Brain microvascular endothelial cell (primary cell): ENCODE data around the gene SPRED3.
A peak's percentile ranks its signal among the peaks of the same experiment; 100 is the strongest.

Source experiments
- DNase-seq: peaks from one replicate; pipeline ENCODE4 v3.0.0-alpha.2; 2020
- H3K27ac ChIP-seq: fragments of 250-450 bp; sonication (Bioruptor Pico); 2 replicates; pipeline ENCODE4 v1.5.1; 2020; ENCODE audit warnings: mild to moderate bottlenecking, moderate library complexity
- H3K27me3 ChIP-seq: fragments of 250-450 bp; sonication (Bioruptor Pico); replicated peaks from 2 replicates; pipeline ENCODE4 v1.5.1; 2020; ENCODE audit warnings: mild to moderate bottlenecking
- H3K36me3 ChIP-seq: fragments of 250-450 bp; sonication (Bioruptor Pico); replicated peaks from 2 replicates; pipeline ENCODE4 v1.5.1; 2020; ENCODE audit warnings: mild to moderate bottlenecking
- H3K4me3 ChIP-seq: 2 replicates; pipeline ENCODE4 v1.5.1; 2011; ENCODE audit warnings: low read depth, mild to moderate bottlenecking, control low read depth, low read length, moderate library complexity
- in situ Hi-C: cut with HindIII; loops from 2 replicates; pipeline ENCODE4 v1.10.0; 2017; ENCODE audit warnings: low sequenced_read_pairs, low pct_ligation_motif_present
- TF ChIP-seq, protein P1 (sequence below): IDR thresholded peaks from 2 replicates; pipeline ENCODE4 v1.5.1; 2011; ENCODE audit warnings: low read depth, mild to moderate bottlenecking, moderate library complexity, low read length, control low read depth, inconsistent platforms; ENCODE audit errors: missing control alignments

Gene SPRED3

DNA sequence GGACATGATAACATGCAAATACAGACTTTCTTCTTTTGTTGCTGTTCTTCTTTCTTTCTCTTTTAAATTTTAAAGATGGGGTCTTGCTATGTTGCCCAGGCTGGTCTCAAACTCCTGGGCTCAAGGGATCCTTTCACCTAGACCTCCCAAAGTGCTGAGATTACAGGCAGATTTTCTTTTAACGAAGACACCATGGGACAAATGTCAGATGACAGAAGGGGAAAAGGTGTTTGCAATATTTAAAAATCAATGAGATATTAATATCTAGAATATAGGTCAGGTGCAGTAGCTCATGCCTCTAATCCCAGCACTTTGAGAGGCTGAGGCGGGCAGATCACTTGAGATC is 41.3 kb downstream of the SPRED3 start:
- peaks cover 10% of the 10 kb centered on the region for H3K27me3 ChIP-seq
- TF ChIP-seq, protein P1, sequence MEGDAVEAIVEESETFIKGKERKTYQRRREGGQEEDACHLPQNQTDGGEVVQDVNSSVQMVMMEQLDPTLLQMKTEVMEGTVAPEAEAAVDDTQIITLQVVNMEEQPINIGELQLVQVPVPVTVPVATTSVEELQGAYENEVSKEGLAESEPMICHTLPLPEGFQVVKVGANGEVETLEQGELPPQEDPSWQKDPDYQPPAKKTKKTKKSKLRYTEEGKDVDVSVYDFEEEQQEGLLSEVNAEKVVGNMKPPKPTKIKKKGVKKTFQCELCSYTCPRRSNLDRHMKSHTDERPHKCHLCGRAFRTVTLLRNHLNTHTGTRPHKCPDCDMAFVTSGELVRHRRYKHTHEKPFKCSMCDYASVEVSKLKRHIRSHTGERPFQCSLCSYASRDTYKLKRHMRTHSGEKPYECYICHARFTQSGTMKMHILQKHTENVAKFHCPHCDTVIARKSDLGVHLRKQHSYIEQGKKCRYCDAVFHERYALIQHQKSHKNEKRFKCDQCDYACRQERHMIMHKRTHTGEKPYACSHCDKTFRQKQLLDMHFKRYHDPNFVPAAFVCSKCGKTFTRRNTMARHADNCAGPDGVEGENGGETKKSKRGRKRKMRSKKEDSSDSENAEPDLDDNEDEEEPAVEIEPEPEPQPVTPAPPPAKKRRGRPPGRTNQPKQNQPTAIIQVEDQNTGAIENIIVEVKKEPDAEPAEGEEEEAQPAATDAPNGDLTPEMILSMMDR = no peak

DNA sequence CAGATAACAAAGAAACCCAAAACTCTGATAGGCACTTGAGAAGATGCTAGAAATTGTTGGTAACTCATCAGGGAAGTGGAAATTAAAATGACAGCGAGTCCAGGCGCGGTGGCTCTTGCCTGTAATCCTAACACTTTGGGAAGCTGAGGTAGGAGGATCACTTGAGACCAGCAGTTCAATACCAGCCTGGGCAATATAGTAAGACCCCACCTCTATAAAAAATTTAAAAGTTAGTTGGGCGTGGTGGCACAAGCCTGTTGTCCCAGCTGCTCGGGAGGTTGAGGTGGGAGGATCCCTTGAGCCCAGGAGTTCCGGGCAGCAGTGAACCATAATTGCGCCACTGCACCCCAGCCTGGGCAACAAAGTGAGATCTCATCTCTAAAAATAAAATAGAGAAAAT is 42.4 kb downstream of the SPRED3 start:
- no peak for DNase-seq

More for the DNA sequence above, 41.3 kb downstream of the SPRED3 start:
- Histone ChIP-seq H3K4me3 (no peak overlapping the region), H3K36me3 (no peaks in the 10 kb centered on the region), H3K27ac (no peak overlapping the region)
- DNase-seq = no peak
- in situ Hi-C loops = no loop called here

DNA sequence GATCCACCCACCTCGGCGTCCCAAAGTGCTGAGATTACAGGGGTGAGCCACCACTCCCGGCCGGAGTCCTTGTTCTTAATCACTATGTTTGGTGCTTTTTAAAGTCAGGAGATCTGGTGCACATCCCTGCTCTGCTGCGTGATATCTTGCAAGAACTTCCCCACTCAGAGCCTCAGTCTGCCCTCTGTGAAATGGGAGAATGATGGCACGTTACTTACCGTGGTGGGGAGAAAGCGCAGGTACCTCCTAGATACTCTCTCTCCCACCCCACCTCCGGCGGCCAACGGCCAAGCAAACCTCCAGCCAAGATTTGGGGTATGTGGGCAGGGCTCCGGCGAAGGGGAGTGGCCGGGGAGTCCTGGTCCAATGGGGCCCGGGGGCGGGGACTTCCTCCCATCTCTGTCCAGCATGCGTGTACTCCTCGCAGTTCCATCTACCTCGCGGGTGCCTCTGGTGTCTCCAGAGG is 44.8 kb downstream of the SPRED3 start, which contains the start of gene RYR1:
RYR1 (plus strand) TSS at position 424 of the 466 bp plus-strand sequence. CDS start 139 bp downstream, outside the sequence.
- H3K27ac ChIP-seq = no peak within 1 kb of the TSS
- no peaks in the 10 kb centered on the region for H3K36me3 ChIP-seq
- DNase-seq = peak; percentile 5
- in situ Hi-C loops = no loop called here
- TF ChIP-seq, protein P1 = no peak
- no peak within 1 kb of the TSS for H3K4me3 ChIP-seq
- H3K27me3 ChIP-seq = peaks cover 10% of the 10 kb centered on the region

More for the DNA sequence above, 42.4 kb downstream of the SPRED3 start:
- TF ChIP-seq, protein P1 = no peak
- Histone ChIP-seq H3K27me3 (peaks cover 10% of the 10 kb centered on the region), H3K4me3 (no peak overlapping the region), H3K36me3 (no peaks in the 10 kb centered on the region), H3K27ac (no peak overlapping the region)
- in situ Hi-C loops = no loop called here

DNA sequence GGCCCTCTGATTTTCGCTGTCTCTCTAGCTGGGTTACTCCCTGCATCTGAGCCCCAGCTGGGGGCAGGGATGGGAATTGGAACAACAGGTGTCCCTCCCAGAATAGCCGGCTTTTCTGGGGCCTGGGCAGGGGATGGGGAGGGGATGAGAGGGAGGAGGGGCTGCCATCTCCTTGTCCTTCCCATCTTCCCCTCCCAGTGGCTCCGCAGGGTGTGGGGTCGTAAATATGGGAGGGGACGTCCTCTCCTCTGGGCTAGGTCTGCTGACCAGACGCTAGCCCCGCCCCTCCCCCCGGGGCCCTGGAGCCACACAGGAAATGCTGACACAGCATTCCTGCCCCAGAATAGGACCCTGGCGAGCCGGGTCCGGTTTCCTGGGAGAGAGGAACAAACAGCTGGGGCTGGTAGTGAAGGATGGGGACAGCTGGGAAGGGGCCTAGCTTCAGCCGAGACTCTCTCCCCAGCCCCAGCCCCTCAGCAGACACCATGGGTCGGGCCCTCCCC is 46.1 kb downstream of the SPRED3 start:
- Histone ChIP-seq H3K4me3 (no peak overlapping the region), H3K27me3 (peaks cover 10% of the 10 kb centered on the region), H3K36me3 (no peaks in the 10 kb centered on the region), H3K27ac (no peak overlapping the region)
- no peak for DNase-seq
- TF ChIP-seq, protein P1 = no peak
- in situ Hi-C loops = no loop called here

DNA sequence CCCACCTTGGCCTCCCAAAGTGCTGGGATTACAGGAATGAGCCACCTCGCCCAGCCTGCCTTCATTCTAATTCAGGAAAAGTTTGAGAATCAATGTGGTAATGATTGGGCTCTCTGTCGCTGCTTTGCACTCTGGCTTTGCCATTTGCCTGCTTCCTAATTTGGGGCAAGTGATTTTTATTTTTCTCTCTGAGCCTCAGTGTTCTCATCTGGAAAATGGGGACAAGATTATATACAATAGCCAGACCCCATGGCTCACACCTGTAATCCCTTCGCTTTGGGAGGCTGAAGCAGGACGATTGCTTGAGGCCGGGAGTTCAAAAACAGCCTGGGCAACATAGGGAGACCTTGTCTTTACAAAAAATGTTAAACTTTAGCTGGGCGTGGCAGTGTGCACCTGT is 48.8 kb downstream of the SPRED3 start:
- H3K36me3 ChIP-seq = no peaks in the 10 kb centered on the region
- no peak overlapping the region for H3K4me3 ChIP-seq
- in situ Hi-C loops = no loop called here
- TF ChIP-seq, protein P1 = no peak
- no peak overlapping the region for H3K27ac ChIP-seq
- no peak for DNase-seq
- peaks cover 8% of the 10 kb centered on the region for H3K27me3 ChIP-seq

DNA sequence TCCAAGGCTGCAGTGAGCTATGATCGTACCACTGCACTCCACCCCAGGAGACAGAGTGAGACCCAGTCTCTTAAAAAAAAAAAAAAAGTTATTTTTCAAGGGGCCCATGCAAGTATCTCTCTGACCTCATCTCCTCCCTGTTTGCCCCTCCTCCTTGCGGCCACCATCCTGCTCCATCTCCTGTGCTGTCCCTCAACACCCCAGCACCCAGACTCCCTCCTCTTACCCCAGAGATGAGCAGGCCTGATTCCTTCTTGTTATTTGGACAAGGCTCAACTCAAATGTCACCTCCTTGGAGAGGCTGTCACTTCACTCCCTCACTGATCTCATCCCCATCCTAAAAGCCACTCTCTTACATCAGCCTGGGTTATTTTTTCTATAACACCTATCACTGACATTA is 49.4 kb downstream of the SPRED3 start:
- TF ChIP-seq, protein P1 = no peak
- no peaks in the 10 kb centered on the region for H3K36me3 ChIP-seq
- no peak overlapping the region for H3K27ac ChIP-seq
- no peak overlapping the region for H3K4me3 ChIP-seq
- in situ Hi-C loops = no loop called here
- DNase-seq = no peak
- H3K27me3 ChIP-seq = peaks cover 8% of the 10 kb centered on the region
